H1 (cell line): ENCODE results near the gene SLC2A11. TPM values are rescaled to one million over a fixed set of nuclear protein-coding genes. Genes with fewer than 3 reads are reported as not detected.

Experiments used
- CTCF ChIA-PET: fragments of 300-600 bp; sonication (Branson Sonifier 250); formaldehyde crosslinking; loops from one replicate; lab custom pipeline; 2021; ENCODE audit not compliant: partially characterized antibody; lab: Charles Lee
- POLR2A ChIA-PET: fragments of 300-600 bp; sonication (Branson Sonifier 250); formaldehyde crosslinking; loops from one replicate; lab custom pipeline; 2021; ENCODE audit warnings: inconsistent platforms; ENCODE audit not compliant: partially characterized antibody; lab: Charles Lee
- DNase-seq, 2 experiments: peaks; one replicate each; pipeline versions ENCODE4 v3.0.0 to v3.0.0-alpha.2; 2010 to 2022; ENCODE audit warnings: low spot score in 2 of 2, low read depth in 1 of 2, mixed read lengths in 1 of 2
- FAIRE-seq: peaks from 2 replicates; lab custom pipeline; 2011; peaks lifted over from hg19 to GRCh38; lab: Jason Lieb, UNC
- H2AFZ ChIP-seq: 2 replicates; pipeline ENCODE4 v1.8.1; 2012; ENCODE audit warnings: low read length, inconsistent platforms
- H2AK5ac ChIP-seq: 2 replicates; pipeline ENCODE4 v1.6.1; 2013; ENCODE audit warnings: low read depth, low read length
- H2BK120ac ChIP-seq: replicated peaks from 2 replicates; pipeline ENCODE3; 2013; ENCODE audit warnings: low read depth, low read length, inconsistent platforms
- H2BK12ac ChIP-seq: 2 replicates; pipeline ENCODE4 v1.6.1; 2013; ENCODE audit warnings: low read depth, low read length
- H2BK15ac ChIP-seq: 2 replicates; pipeline ENCODE4 v1.6.1; 2013; ENCODE audit warnings: low read length
- H2BK20ac ChIP-seq: 2 replicates; pipeline ENCODE4 v1.6.1; 2013; ENCODE audit warnings: low read length
- H2BK5ac ChIP-seq: 2 replicates; pipeline ENCODE4 v1.6.1; 2013; ENCODE audit warnings: low read depth, low read length
- H3K14ac ChIP-seq: 2 replicates; pipeline ENCODE4 v1.6.1; 2013; ENCODE audit warnings: inconsistent platforms; ENCODE audit not compliant: insufficient read length
- H3K18ac ChIP-seq: 2 replicates; pipeline ENCODE4 v1.6.1; 2013; ENCODE audit warnings: low read length; ENCODE audit errors: extremely low read depth
- H3K23ac ChIP-seq: 2 replicates; pipeline ENCODE4 v1.6.1; 2013; ENCODE audit warnings: inconsistent platforms; ENCODE audit not compliant: insufficient read length
- H3K23me2 ChIP-seq: 2 replicates; pipeline ENCODE4 v1.6.1; 2013; ENCODE audit warnings: low read depth, low read length
- H3K27ac ChIP-seq: 2 replicates; pipeline ENCODE4 v1.6.1; 2011; ENCODE audit warnings: low read depth, low read length, inconsistent platforms
- H3K27me3 ChIP-seq, 4 experiments: replicated peaks in 1 of 4; 1 replicate in 1 of 4; 2 replicates in 3 of 4; pipeline versions ENCODE4 v1.6.1 to v1.8.1; 2011 to 2013; ENCODE audit warnings: low read length in 3 of 4, mild to moderate bottlenecking in 3 of 4, inconsistent platforms in 2 of 4, mixed read lengths in 2 of 4, moderate library complexity in 1 of 4; ENCODE audit not compliant: control insufficient read depth in 3 of 4, insufficient read depth in 3 of 4; ENCODE audit errors: extremely low read depth in 1 of 4
- H3K36me3 ChIP-seq, 4 experiments: 2 replicates each; pipeline versions ENCODE4 v1.6.1 to v1.8.1; 2011 to 2013; ENCODE audit warnings: mild to moderate bottlenecking in 4 of 4, low read length in 3 of 4, moderate library complexity in 2 of 4, control low read depth in 1 of 4, inconsistent platforms in 1 of 4; ENCODE audit not compliant: insufficient read depth in 4 of 4, control insufficient read depth in 2 of 4
- H3K4ac ChIP-seq: replicated peaks from 2 replicates; pipeline ENCODE3; 2013; ENCODE audit warnings: low read length, low read depth, mixed read lengths, inconsistent platforms; ENCODE audit not compliant: insufficient read length
- H3K4me1 ChIP-seq, 4 experiments: replicated peaks in 1 of 4; 1 replicate in 1 of 4; 2 replicates in 3 of 4; pipeline versions ENCODE4 v1.6.1 to v1.8.1; 2011 to 2013; ENCODE audit warnings: low read length in 3 of 4, inconsistent platforms in 2 of 4, mixed read lengths in 1 of 4; ENCODE audit not compliant: insufficient read depth in 4 of 4, control insufficient read depth in 3 of 4
- H3K4me2 ChIP-seq, 2 experiments: 2 replicates each; pipeline versions ENCODE4 v1.6.1 to v1.8.1; 2011 to 2013; ENCODE audit warnings: low read depth in 2 of 2, low read length in 2 of 2, control low read depth in 1 of 2, inconsistent platforms in 1 of 2, mild to moderate bottlenecking in 1 of 2; ENCODE audit not compliant: insufficient read depth in 1 of 2
- H3K4me3 ChIP-seq, 4 experiments: fragments of 200-600, 300-600 bp in 1 of 4; sonication (generic), shearing (Covaris generic), sonication (Bioruptor Twin) in 1 of 4; 2 replicates each; pipeline versions ENCODE4 v1.5.1 to v1.8.1; 2011 to 2016; ENCODE audit warnings: low read length in 4 of 4, low read depth in 3 of 4, control low read depth in 2 of 4, inconsistent platforms in 2 of 4, mild to moderate bottlenecking in 2 of 4, mixed read lengths in 1 of 4, moderate library complexity in 1 of 4; ENCODE audit not compliant: insufficient read depth in 2 of 4; ENCODE audit errors: extremely low read depth in 1 of 4
- H3K56ac ChIP-seq: replicated peaks from 2 replicates; pipeline ENCODE3; 2013; ENCODE audit warnings: low read depth, mild to moderate bottlenecking, mixed read lengths, low read length, inconsistent platforms; ENCODE audit not compliant: insufficient read length
- H3K79me1 ChIP-seq: 2 replicates; pipeline ENCODE4 v1.6.1; 2013; ENCODE audit warnings: low read depth, low read length, control low read depth
- H3K79me2 ChIP-seq, 2 experiments: 2 replicates each; pipeline versions ENCODE4 v1.6.1 to v1.8.1; 2012 to 2013; ENCODE audit warnings: low read length in 2 of 2, mild to moderate bottlenecking in 2 of 2, inconsistent platforms in 1 of 2; ENCODE audit not compliant: insufficient read depth in 2 of 2, control insufficient read depth in 1 of 2
- H3K9ac ChIP-seq, 4 experiments: replicated peaks in 1 of 4; 1 replicate in 1 of 4; 2 replicates in 3 of 4; pipeline versions ENCODE4 v1.6.1 to v1.8.1; 2011 to 2013; ENCODE audit warnings: low read depth in 3 of 4, low read length in 3 of 4, control low read depth in 2 of 4, mild to moderate bottlenecking in 2 of 4, moderate library complexity in 2 of 4, inconsistent platforms in 1 of 4; ENCODE audit errors: extremely low read depth in 1 of 4
- H3K9me3 ChIP-seq, 2 experiments: 2 replicates each; pipeline versions ENCODE4 v1.6.1 to v1.8.1; 2012 to 2013; ENCODE audit warnings: mild to moderate bottlenecking in 2 of 2, moderate library complexity in 2 of 2, control low read depth in 1 of 2, inconsistent platforms in 1 of 2, low read depth in 1 of 2, low read length in 1 of 2, mixed read lengths in 1 of 2; ENCODE audit not compliant: insufficient read depth in 2 of 2
- H4K20me1 ChIP-seq, 2 experiments: replicated peaks in 1 of 2; 2 replicates each; pipeline versions ENCODE3 to v1.8.1; 2011 to 2013; ENCODE audit warnings: inconsistent platforms in 2 of 2, low read length in 2 of 2, mild to moderate bottlenecking in 1 of 2; ENCODE audit not compliant: insufficient read depth in 2 of 2, control insufficient read depth in 1 of 2
- H4K5ac ChIP-seq: 2 replicates; pipeline ENCODE4 v1.6.1; 2013; ENCODE audit warnings: low read length, low read depth, mixed read lengths, inconsistent platforms; ENCODE audit not compliant: insufficient read length
- H4K8ac ChIP-seq: 2 replicates; pipeline ENCODE4 v1.8.0; 2013; ENCODE audit warnings: mild to moderate bottlenecking, moderate library complexity, low read length, inconsistent platforms; ENCODE audit not compliant: insufficient read depth; ENCODE audit errors: extremely low read depth
- H4K91ac ChIP-seq: replicated peaks from 2 replicates; pipeline ENCODE3; 2013; ENCODE audit warnings: low read length, mixed read lengths, inconsistent platforms; ENCODE audit not compliant: insufficient read length
- BACH1 ChIP-seq: IDR thresholded peaks from 2 replicates; pipeline ENCODE4 v1.6.1; 2012; ENCODE audit warnings: low read length, improper control_type of control experiment
- CREB1 ChIP-seq: IDR thresholded peaks from 2 replicates; pipeline ENCODE4 v1.6.1; 2012; ENCODE audit warnings: inconsistent platforms
- GABPA ChIP-seq: IDR thresholded peaks from 2 replicates; pipeline ENCODE4 v1.6.1; 2011; ENCODE audit warnings: mild to moderate bottlenecking, low read length, moderate library complexity, borderline replicate concordance; ENCODE audit not compliant: insufficient read depth
- HDAC2 ChIP-seq, 2 experiments: fragments of 300-600 bp in 1 of 2; sonication (generic) in 1 of 2; IDR thresholded peaks; 2 replicates each; pipeline ENCODE4 v1.6.1; 2011 to 2012; ENCODE audit warnings: low read depth in 2 of 2, low read length in 2 of 2, mild to moderate bottlenecking in 2 of 2, moderate library complexity in 2 of 2, borderline replicate concordance in 1 of 2, inconsistent platforms in 1 of 2
- JUN ChIP-seq: IDR thresholded peaks from 2 replicates; pipeline ENCODE4 v1.6.1; 2011; ENCODE audit warnings: low read depth, mild to moderate bottlenecking, improper control_type of control experiment, low read length
- JUND ChIP-seq: IDR thresholded peaks from 2 replicates; pipeline ENCODE4 v1.6.1; 2011; ENCODE audit warnings: mild to moderate bottlenecking, improper control_type of control experiment, low read length
- KDM1A ChIP-seq: fragments of 200-600, 300-600 bp; sonication (generic); IDR thresholded peaks from 2 replicates; pipeline ENCODE4 v1.7.1; 2016; ENCODE audit warnings: mild to moderate bottlenecking, low read length, borderline replicate concordance
- NANOG ChIP-seq: IDR thresholded peaks from 2 replicates; pipeline ENCODE4 v1.6.1; 2011; ENCODE audit warnings: low read length, low read depth, mild to moderate bottlenecking, inconsistent platforms; ENCODE audit not compliant: insufficient read depth, poor library complexity, severe bottlenecking
- TAF1 ChIP-seq: IDR thresholded peaks from 2 replicates; pipeline ENCODE4 v1.6.1; 2011; ENCODE audit warnings: mild to moderate bottlenecking, low read depth, low read length
- TEAD4 ChIP-seq: IDR thresholded peaks from 2 replicates; pipeline ENCODE4 v1.6.1; 2012; ENCODE audit warnings: low read depth, low read length, inconsistent platforms, mixed read lengths
- USF2 ChIP-seq: IDR thresholded peaks from 2 replicates; pipeline ENCODE4 v1.6.1; 2011; ENCODE audit warnings: low read length, improper control_type of control experiment
- YY1 ChIP-seq: IDR thresholded peaks from 2 replicates; pipeline ENCODE4 v1.6.1; 2011; ENCODE audit warnings: low read depth, mild to moderate bottlenecking, low read length
- ZNF274 ChIP-seq: IDR thresholded peaks from 2 replicates; pipeline ENCODE4 v1.7.0; 2012; ENCODE audit warnings: low read length, borderline replicate concordance; ENCODE audit errors: extremely low read depth
- WGBS, 2 experiments: shearing (Covaris generic) in 1 of 2; methylation state at CpG; one replicate each; pipeline versions ENCODE4 v1.1.6 to v1.1.7; 2013 to 2015; ENCODE audit warnings: low lambda C conversion rate in 2 of 2, mixed read lengths in 2 of 2, inconsistent platforms in 1 of 2, low coverage in 1 of 2, missing lambda C conversion rate in 1 of 2; ENCODE audit not compliant: insufficient replicate concordance in 2 of 2, insufficient coverage in 1 of 2, insufficient read length in 1 of 2; ENCODE audit errors: extremely low coverage in 1 of 2, missing lambda C conversion rate in 1 of 2; 5-methylcytosine and 5-hydroxymethylcytosine counted together
- polyA plus RNA-seq, 7 experiments: library from polyadenylated mRNA; depleted of rRNA in 3 of 7; stranded (reverse) in 5 of 7; unstranded in 2 of 7; fragments of >200 nt in 5 of 7; fragments of 200-250 nt in 2 of 7; gene quantifications; 1 replicate in 5 of 7; 2 replicates in 1 of 7; 4 replicates in 1 of 7; pipeline versions ENCODE4 v1.2.1 to v1.2.3, GENCODE V29; 2011 to 2013; ENCODE audit warnings: missing spikeins in 2 of 7, mixed read lengths in 2 of 7
- total RNA-seq: library from RNA; stranded (reverse); fragmentation: NEBNext Ultra II Directional; extraction: Animal tissue kit (Norgen Biotek cat#: 25700); gene quantifications from 2 replicates; pipeline ENCODE4 v1.2.1, GENCODE V29; 2021

SLC2A11 gene
- total and polyA plus RNA-seq, 2 of the 8 experiments (the other 6 are each of a cell fraction or from before 2014, with no cell fraction given), result 10.7 to 12.5 TPM

GRCh38 chr22:23850136-23850611 is 7.5 kb upstream of the SLC2A11 start:
- no peaks in the 10 kb centered on the region for H3K79me1 ChIP-seq
- H3K4me3 ChIP-seq, result no peak overlapping the region
- no peak overlapping the region for H4K91ac ChIP-seq
- no peak overlapping the region for H3K4ac ChIP-seq
- peaks cover 0 to 28% (median 19%) of the 10 kb centered on the region in 4 experiments; a peak in 6 of 7 replicates for H3K4me1 ChIP-seq
- no peak overlapping the region for H3K4me2 ChIP-seq
- no peaks in the 10 kb centered on the region for H3K79me2 ChIP-seq
- H2AFZ ChIP-seq, result no peak overlapping the region
- no peak overlapping the region for H2BK15ac ChIP-seq
- 94% methylated on average over 16 of the region's 16 CpGs; no CpG with 5 or more reads in 1 of the 2 experiments for WGBS, 2 experiments
- no peak overlapping the region for H2BK12ac ChIP-seq
- no peaks in the 10 kb centered on the region for H3K9me3 ChIP-seq
- FAIRE-seq, result no peak
- DNase-seq, result no peak
- ChIA-PET POLR2A (interaction anchor here (0.6 to 5.6 kb wide), 13 partner anchors 7 to 260 kb away, joined by 3 to 37 read pairs (median 3); partner anchors contain the start of genes C22orf15, CHCHD10, DERL3 and MIF), CTCF (interaction anchor here (0.5 to 4.3 kb wide), 34 partner anchors 8 to 273 kb away, joined by 3 to 73 read pairs (median 4); partner anchors contain the start of genes C22orf15, CHCHD10, DERL3 and MIF)
- H3K9ac ChIP-seq, result no peak overlapping the region
- H4K20me1 ChIP-seq, result no peaks in the 10 kb centered on the region
- no peak overlapping the region for H3K14ac ChIP-seq
- no peaks in the 10 kb centered on the region for H3K23me2 ChIP-seq
- peaks cover 0 to 5% (median 1%) of the 10 kb centered on the region in 4 experiments; a peak in 3 of 7 replicates for H3K27me3 ChIP-seq
- no peak overlapping the region for H3K56ac ChIP-seq
- no peak overlapping the region for H3K23ac ChIP-seq
- no peak overlapping the region; the same call in 1 of the 2 replicates for H2BK20ac ChIP-seq
- H2AK5ac ChIP-seq, result no peak overlapping the region
- no peak overlapping the region for H4K5ac ChIP-seq
- H4K8ac ChIP-seq, result no peak overlapping the region; the same call in 1 of the 2 replicates
- H2BK5ac ChIP-seq, result no peak overlapping the region
- no peaks in the 10 kb centered on the region for H3K36me3 ChIP-seq
- no peak overlapping the region for H3K27ac ChIP-seq
- no peak overlapping the region for H3K18ac ChIP-seq
- H2BK120ac ChIP-seq, result no peak overlapping the region
- TF ChIP-seq CREB1 (no peak), JUND (no peak), YY1 (no peak), TAF1 (no peak), KDM1A (no peak), USF2 (no peak), BACH1 (no peak), NANOG (no peak), GABPA (no peak), JUN (no peak), TEAD4 (no peak), ZNF274 (no peak), HDAC2 (IDR thresholded peaks at IDR 0.05; ENCODE audit: borderline replicate concordance in 1 of 2, low read depth in 2 of 2, low read length in 2 of 2) (no peak)
